Activated CD4-positive, alpha-beta T cell treated with anti-CD3 and anti-CD28 coated beads, Interleukin-2, amount 50 U/mL, for 24 hours (primary cell): ENCODE measurements around the gene ALK.

Experiments
- DNase-seq, 2 donors: peaks; one replicate each; pipeline ENCODE4 v3.0.0-alpha.2; 2020; ENCODE audit warnings: low read depth in 1 of 2, low spot score in 1 of 2

Gene ALK

GRCh38 chr2:29218071-29218470 is 703.3 kb downstream of the ALK start:
- no peak for DNase-seq

GRCh38 chr2:29216609-29216909 is 704.8 kb downstream of the ALK start:
- no peak for DNase-seq

- DNase-seq = no peak
Measured at GRCh38 chr2:29215739-29216608, 705.4 kb downstream of the ALK start.

GRCh38 chr2:29215073-29215472 is 706.3 kb downstream of the ALK start:
- DNase-seq = no peak

- DNase-seq = no peak
Measured at GRCh38 chr2:29213888-29214291, 707.5 kb downstream of the ALK start.

GRCh38 chr2:29212009-29212408 is 709.4 kb downstream of the ALK start:
- DNase-seq = no peak

- DNase-seq = no peak
Measured at GRCh38 chr2:29209551-29209950, 711.8 kb downstream of the ALK start.

- no peak for DNase-seq
Measured at GRCh38 chr2:29207352-29208148, 713.8 kb downstream of the ALK start.

- DNase-seq = no peak
Measured at GRCh38 chr2:29206941-29207340, 714.4 kb downstream of the ALK start.

- DNase-seq = no peak
Measured at GRCh38 chr2:29202819-29203495, 718.4 kb downstream of the ALK start.

- DNase-seq = no peak
Measured at GRCh38 chr2:29201979-29202378, 719.4 kb downstream of the ALK start.

GRCh38 chr2:29196792-29197788 is 724.3 kb downstream of the ALK start:
- DNase-seq = peak; percentile 58 to 74

GRCh38 chr2:29195796-29196195 is 725.6 kb downstream of the ALK start:
- no peak for DNase-seq

- DNase-seq = no peak
Measured at GRCh38 chr2:29193681-29194080, 727.7 kb downstream of the ALK start.

GRCh38 chr2:29193111-29193510 is 728.3 kb downstream of the ALK start:
- no peak for DNase-seq

- no peak for DNase-seq
Measured at GRCh38 chr2:29192526-29192925, 728.9 kb downstream of the ALK start.

GRCh38 chr2:29191817-29192216 is 729.6 kb downstream of the ALK start:
- DNase-seq = no peak

GRCh38 chr2:29189052-29189451 is 732.3 kb downstream of the ALK start:
- no peak for DNase-seq

- no peak for DNase-seq
Measured at GRCh38 chr2:29187926-29188325, 733.5 kb downstream of the ALK start.

GRCh38 chr2:29186817-29187216 is 734.6 kb downstream of the ALK start:
- no peak for DNase-seq

GRCh38 chr2:29184531-29184930 is 736.9 kb downstream of the ALK start:
- DNase-seq = no peak
